Liver (tissue), 9 donors: ENCODE results near the gene ARRDC5. TPM values are rescaled to one million over a fixed set of nuclear protein-coding genes. Genes with fewer than 3 reads are reported as not detected.
A peak's percentile ranks its signal among the peaks of the same experiment; 100 is the strongest.
"Not testable (repeated sequence)": the region's sequence is repeated elsewhere in the genome, so short reads cannot be mapped to it uniquely, and the experiment has no call there.

Experiments used
- DNase-seq: peaks from one replicate; pipeline ENCODE4 v3.0.0-alpha.2; 2017; ENCODE audit warnings: low spot score
- H3K27ac ChIP-seq, 2 donors: one replicate each; pipeline ENCODE4 v1.7.0; 2013; ENCODE audit warnings: inconsistent platforms in 2 of 2, low read length in 2 of 2, control low read depth in 1 of 2, low read depth in 1 of 2, mild to moderate bottlenecking in 1 of 2
- H3K27me3 ChIP-seq, 4 donors: one replicate each; pipeline versions ENCODE4 v1.6.1 to v1.7.0; 2013; ENCODE audit warnings: low read length in 3 of 4, inconsistent platforms in 1 of 4, mild to moderate bottlenecking in 1 of 4, moderate library complexity in 1 of 4; ENCODE audit not compliant: control insufficient read depth in 4 of 4, insufficient read depth in 4 of 4
- H3K36me3 ChIP-seq, 4 donors: one replicate each; pipeline versions ENCODE4 v1.6.1 to v1.7.0; 2013; ENCODE audit warnings: low read length in 3 of 4, mild to moderate bottlenecking in 3 of 4, low read depth in 1 of 4, moderate library complexity in 1 of 4; ENCODE audit not compliant: control insufficient read depth in 4 of 4, insufficient read depth in 3 of 4
- H3K4me1 ChIP-seq, 4 donors: one replicate each; pipeline versions ENCODE4 v1.6.1 to v1.7.0; 2013; ENCODE audit warnings: low read length in 3 of 4, mild to moderate bottlenecking in 3 of 4, moderate library complexity in 1 of 4; ENCODE audit not compliant: control insufficient read depth in 4 of 4, insufficient read depth in 4 of 4
- H3K4me3 ChIP-seq, 3 donors: one replicate each; pipeline versions ENCODE4 v1.6.1 to v1.7.0; 2013; ENCODE audit warnings: low read length in 3 of 3, control low read depth in 1 of 3, low read depth in 1 of 3, mild to moderate bottlenecking in 1 of 3
- H3K9ac ChIP-seq, 2 donors: one replicate each; pipeline ENCODE4 v1.7.0; 2013; ENCODE audit warnings: low read length in 2 of 2, mild to moderate bottlenecking in 2 of 2, moderate library complexity in 2 of 2, control low read depth in 1 of 2, low read depth in 1 of 2
- H3K9me3 ChIP-seq, 4 donors: one replicate each; pipeline versions ENCODE4 v1.6.1 to v1.7.0; 2013; ENCODE audit warnings: low read length in 3 of 4; ENCODE audit not compliant: control insufficient read depth in 4 of 4
- EGR1 ChIP-seq, 2 donors: IDR thresholded peaks; 2 replicates each; pipeline ENCODE4 v1.6.1; 2016 to 2018; ENCODE audit warnings: antibody characterized with exemption in 2 of 2, low read depth in 2 of 2
- FOXA2 ChIP-seq: IDR thresholded peaks from 2 replicates; pipeline ENCODE4 v1.6.1; 2016; ENCODE audit warnings: antibody characterized with exemption
- HNF4A ChIP-seq, 2 donors: conservative IDR thresholded peaks; 2 replicates each; pipeline ENCODE4 v1.6.1; 2016; ENCODE audit warnings: antibody characterized with exemption in 2 of 2, mild to moderate bottlenecking in 2 of 2
- JUND ChIP-seq, 2 donors: IDR thresholded peaks; 2 replicates each; pipeline ENCODE4 v1.6.1; 2016; ENCODE audit warnings: antibody characterized with exemption in 2 of 2
- NR2F2 ChIP-seq: IDR thresholded peaks from 2 replicates; pipeline ENCODE4 v1.6.1; 2016; ENCODE audit warnings: antibody characterized with exemption
- RAD21 ChIP-seq, 2 donors: IDR thresholded peaks; 2 replicates each; pipeline ENCODE4 v1.6.1; 2016; ENCODE audit warnings: antibody characterized with exemption in 2 of 2, mild to moderate bottlenecking in 2 of 2
- RXRA ChIP-seq, 2 donors: IDR thresholded peaks; 2 replicates each; pipeline ENCODE4 v1.6.1; 2017 to 2018; ENCODE audit warnings: antibody characterized with exemption in 2 of 2, mild to moderate bottlenecking in 1 of 2
- YY1 ChIP-seq: IDR thresholded peaks from 2 replicates; pipeline ENCODE4 v1.6.1; 2016; ENCODE audit warnings: antibody characterized with exemption, mild to moderate bottlenecking
- WGBS: extraction: QIAGEN DNeasy Blood & Tissue Kit; methylation state at CpG from one replicate; pipeline ENCODE4 v1.1.7; 2013; 5-methylcytosine and 5-hydroxymethylcytosine counted together
- polyA plus RNA-seq, 2 donors: library from polyadenylated mRNA; stranded (reverse) in 1 of 2; unstranded in 1 of 2; fragments of 200-250 nt in 1 of 2; fragments of >200 nt in 1 of 2; fragmentation: Nextera tagmentation in 1 of 2; extraction: Ambion mirVana in 1 of 2; gene quantifications; one replicate each; pipeline versions ENCODE4 v1.2.1 to v1.2.3, GENCODE V29; 2013 to 2015
- total RNA-seq, 2 donors: library from RNA; depleted of rRNA; stranded (reverse); fragments of >200 nt; gene quantifications; one replicate each; pipeline ENCODE4 v1.2.3, GENCODE V29; 2014
- TF ChIP-seq, protein P1 (sequence below): IDR thresholded peaks from 2 replicates; pipeline ENCODE4 v1.6.1; 2016; ENCODE audit warnings: antibody characterized with exemption
- TF ChIP-seq, protein P2 (sequence below): IDR thresholded peaks from 2 replicates; pipeline ENCODE4 v1.6.1; 2016; ENCODE audit warnings: antibody characterized with exemption, mild to moderate bottlenecking
- TF ChIP-seq, protein P3 (sequence below): IDR thresholded peaks from 2 replicates; pipeline ENCODE4 v1.6.1; 2016; ENCODE audit warnings: antibody characterized with exemption
- donor health status: healthy.
- donor health status: healthy.
- donor health status: healthy.
- donor health status: healthy.
- donor health status: healthy.

Gene ARRDC5
- total and polyA plus RNA-seq, 4 donors: 0.05 to 0.25 TPM; not detected in 2

DNA sequence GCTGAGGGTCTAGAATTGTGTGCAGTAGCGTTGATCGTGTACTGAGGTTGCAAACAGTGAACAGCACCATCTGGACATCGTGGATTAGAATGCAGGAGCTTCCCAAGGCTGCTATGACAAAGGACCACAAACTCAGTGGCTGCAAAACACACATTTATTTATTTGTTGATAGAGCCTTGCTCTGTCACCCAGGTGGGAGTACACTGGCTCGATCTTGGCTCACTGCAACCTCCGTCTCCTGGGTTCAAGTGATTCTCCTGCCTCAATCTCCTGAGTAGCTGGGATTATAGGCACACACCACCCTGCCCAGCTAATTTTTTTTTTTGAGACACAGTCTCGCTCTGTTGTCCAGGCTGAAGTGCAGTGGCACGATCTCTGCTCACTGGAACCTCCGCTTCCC lies 4.3 kb upstream of the ARRDC5 start:
- Histone ChIP-seq H3K4me1 (peaks cover 6 to 24% (median 13%) of the 10 kb centered on the region in 4 donors), H3K27ac (no peak overlapping the region), H3K36me3 (no peaks in the 10 kb centered on the region), H3K4me3 (no peak overlapping the region), H3K9ac (no peak overlapping the region), H3K27me3 (no peaks in the 10 kb centered on the region), H3K9me3 (no peaks in the 10 kb centered on the region)
- WGBS: 88% methylated on average over 8 of the region's 8 CpGs
- DNase-seq: no peak
- TF ChIP-seq NR2F2 (no peak), JUND (IDR thresholded peaks at IDR 0.05) (no peak), HNF4A (conservative IDR thresholded peaks at IDR 0.05) (no peak), EGR1 (IDR thresholded peaks at IDR 0.05; ENCODE audit: low read depth in 2 of 2) (no peak), RXRA (IDR thresholded peaks at IDR 0.05) (no peak)
- TF ChIP-seq, protein P1, sequence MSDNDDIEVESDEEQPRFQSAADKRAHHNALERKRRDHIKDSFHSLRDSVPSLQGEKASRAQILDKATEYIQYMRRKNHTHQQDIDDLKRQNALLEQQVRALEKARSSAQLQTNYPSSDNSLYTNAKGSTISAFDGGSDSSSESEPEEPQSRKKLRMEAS: no peak

DNA sequence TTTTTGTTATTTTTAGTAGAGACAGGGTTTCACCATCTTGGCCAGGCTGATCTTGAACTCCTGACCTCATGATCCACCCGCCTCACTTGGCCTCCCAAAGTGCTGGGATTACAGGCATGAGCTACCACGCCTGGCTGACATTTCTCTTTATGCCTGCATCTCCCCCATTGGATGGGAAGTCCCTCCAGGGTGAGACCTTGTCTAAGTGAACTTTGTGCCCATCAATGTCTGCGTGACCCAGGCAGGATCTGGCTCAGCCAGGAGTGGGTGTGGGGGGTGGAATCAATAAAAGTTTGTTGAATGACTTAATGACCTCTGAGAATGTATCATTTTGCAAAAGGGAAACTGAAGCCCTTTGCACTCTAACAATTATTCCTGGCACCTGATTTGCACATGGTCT lies 1.8 kb upstream of the ARRDC5 start:
- H3K27me3 ChIP-seq: no peaks in the 10 kb centered on the region
- WGBS: 33% methylated on average over 3 of the region's 3 CpGs
- DNase-seq: no peak
- no peak overlapping the region for H3K4me3 ChIP-seq
- no peaks in the 10 kb centered on the region for H3K9me3 ChIP-seq
- peaks cover 3 to 7% (median 4%) of the 10 kb centered on the region in 4 donors for H3K4me1 ChIP-seq
- H3K9ac ChIP-seq: no peak overlapping the region
- no peak overlapping the region for H3K27ac ChIP-seq
- TF ChIP-seq RXRA (IDR thresholded peaks at IDR 0.05): peak in 1 of 2 donors; percentile 47
- TF ChIP-seq YY1: no peak
- peak; percentile 29 to 56 for TF ChIP-seq HNF4A (conservative IDR thresholded peaks at IDR 0.05)
- H3K36me3 ChIP-seq: no peaks in the 10 kb centered on the region

DNA sequence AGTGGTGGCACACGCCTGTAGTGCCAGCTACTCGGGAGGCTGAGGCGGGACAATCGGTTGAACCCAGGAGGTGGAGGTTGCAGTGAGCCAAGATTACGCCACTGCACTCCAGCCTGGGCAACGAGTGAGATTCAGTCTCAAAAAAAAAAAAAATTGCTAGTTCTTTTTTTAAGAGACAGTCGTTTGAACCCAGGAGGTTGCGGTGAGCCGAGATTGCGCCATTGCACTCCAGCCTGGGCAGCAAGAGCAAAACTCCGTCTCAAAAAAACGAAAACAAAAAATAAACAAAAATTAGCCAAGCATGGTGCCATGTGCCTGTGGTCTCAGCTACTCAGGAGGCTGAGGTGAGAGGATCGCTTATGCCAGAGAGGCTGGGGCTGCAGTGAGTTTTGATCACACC lies 1.8 kb downstream of the ARRDC5 start:
- not testable (repeated sequence) for H3K9ac ChIP-seq, H3K4me1 ChIP-seq, H3K9me3 ChIP-seq, H3K27ac ChIP-seq, DNase-seq, H3K27me3 ChIP-seq, H3K36me3 ChIP-seq, H3K4me3 ChIP-seq
- WGBS: 71% methylated on average over 13 of the region's 13 CpGs

DNA sequence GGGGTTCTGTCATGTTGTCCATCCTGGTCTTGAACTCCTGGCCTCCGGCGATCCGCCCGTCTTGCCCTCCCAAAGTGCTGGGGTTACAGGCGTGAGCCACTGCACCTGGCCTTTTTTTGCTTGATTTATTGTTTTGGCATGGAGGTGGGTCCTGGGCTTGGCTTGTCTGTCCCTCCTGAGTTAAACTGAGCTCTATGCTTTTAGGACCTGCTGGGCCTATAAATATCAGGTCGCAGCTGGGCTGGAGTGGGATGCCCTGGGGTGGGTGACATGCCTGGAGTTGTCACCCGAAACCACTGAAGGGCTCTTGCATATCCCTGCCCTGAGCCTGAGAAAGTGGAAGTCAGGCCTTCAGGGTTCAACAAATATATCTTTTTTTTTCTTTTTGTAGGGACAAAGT lies 5.5 kb downstream of the ARRDC5 start:
- no peak for DNase-seq
- Histone ChIP-seq H3K27me3 (no peaks in the 10 kb centered on the region), H3K9ac (no peak overlapping the region), H3K36me3 (no peaks in the 10 kb centered on the region), H3K4me1 (peaks cover 0 to 3% (median 0%) of the 10 kb centered on the region in 4 donors), H3K27ac (no peak overlapping the region), H3K9me3 (no peaks in the 10 kb centered on the region), H3K4me3 (no peak overlapping the region)
- TF ChIP-seq JUND (IDR thresholded peaks at IDR 0.05): no peak
- no peak for TF ChIP-seq HNF4A (conservative IDR thresholded peaks at IDR 0.05)
- no peak for TF ChIP-seq RXRA (IDR thresholded peaks at IDR 0.05)
- 95% methylated on average over 7 of the region's 7 CpGs for WGBS

DNA sequence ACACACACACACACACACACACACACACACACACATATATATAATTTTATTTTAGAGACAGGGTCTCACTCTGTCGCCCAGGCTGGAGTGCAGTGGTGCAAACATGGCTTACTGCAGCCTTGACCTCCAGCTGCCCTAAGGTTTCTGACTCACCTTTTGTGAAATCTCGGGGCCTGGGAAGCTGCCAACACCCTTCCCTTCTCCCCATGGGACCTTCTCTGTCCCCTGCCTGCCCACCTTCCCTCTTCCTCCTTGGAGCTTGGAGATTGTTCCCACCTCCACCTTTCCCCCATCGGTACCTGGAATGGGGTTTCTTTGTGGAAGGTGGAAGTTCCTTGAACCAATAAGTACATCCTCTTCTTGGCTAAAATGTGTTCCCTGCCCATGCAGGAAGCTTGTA lies 6.3 kb downstream of the ARRDC5 start:
- Histone ChIP-seq H3K27ac (no peak overlapping the region), H3K27me3 (no peaks in the 10 kb centered on the region), H3K9me3 (no peaks in the 10 kb centered on the region), H3K4me1 (peaks cover 0 to 3% (median 0%) of the 10 kb centered on the region in 4 donors), H3K4me3 (no peak overlapping the region), H3K36me3 (no peaks in the 10 kb centered on the region), H3K9ac (no peak overlapping the region)
- TF ChIP-seq, protein P2, sequence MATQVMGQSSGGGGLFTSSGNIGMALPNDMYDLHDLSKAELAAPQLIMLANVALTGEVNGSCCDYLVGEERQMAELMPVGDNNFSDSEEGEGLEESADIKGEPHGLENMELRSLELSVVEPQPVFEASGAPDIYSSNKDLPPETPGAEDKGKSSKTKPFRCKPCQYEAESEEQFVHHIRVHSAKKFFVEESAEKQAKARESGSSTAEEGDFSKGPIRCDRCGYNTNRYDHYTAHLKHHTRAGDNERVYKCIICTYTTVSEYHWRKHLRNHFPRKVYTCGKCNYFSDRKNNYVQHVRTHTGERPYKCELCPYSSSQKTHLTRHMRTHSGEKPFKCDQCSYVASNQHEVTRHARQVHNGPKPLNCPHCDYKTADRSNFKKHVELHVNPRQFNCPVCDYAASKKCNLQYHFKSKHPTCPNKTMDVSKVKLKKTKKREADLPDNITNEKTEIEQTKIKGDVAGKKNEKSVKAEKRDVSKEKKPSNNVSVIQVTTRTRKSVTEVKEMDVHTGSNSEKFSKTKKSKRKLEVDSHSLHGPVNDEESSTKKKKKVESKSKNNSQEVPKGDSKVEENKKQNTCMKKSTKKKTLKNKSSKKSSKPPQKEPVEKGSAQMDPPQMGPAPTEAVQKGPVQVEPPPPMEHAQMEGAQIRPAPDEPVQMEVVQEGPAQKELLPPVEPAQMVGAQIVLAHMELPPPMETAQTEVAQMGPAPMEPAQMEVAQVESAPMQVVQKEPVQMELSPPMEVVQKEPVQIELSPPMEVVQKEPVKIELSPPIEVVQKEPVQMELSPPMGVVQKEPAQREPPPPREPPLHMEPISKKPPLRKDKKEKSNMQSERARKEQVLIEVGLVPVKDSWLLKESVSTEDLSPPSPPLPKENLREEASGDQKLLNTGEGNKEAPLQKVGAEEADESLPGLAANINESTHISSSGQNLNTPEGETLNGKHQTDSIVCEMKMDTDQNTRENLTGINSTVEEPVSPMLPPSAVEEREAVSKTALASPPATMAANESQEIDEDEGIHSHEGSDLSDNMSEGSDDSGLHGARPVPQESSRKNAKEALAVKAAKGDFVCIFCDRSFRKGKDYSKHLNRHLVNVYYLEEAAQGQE: no peak
- TF ChIP-seq FOXA2 (no peak), RAD21 (IDR thresholded peaks at IDR 0.05) (no peak)
- TF ChIP-seq, protein P3, sequence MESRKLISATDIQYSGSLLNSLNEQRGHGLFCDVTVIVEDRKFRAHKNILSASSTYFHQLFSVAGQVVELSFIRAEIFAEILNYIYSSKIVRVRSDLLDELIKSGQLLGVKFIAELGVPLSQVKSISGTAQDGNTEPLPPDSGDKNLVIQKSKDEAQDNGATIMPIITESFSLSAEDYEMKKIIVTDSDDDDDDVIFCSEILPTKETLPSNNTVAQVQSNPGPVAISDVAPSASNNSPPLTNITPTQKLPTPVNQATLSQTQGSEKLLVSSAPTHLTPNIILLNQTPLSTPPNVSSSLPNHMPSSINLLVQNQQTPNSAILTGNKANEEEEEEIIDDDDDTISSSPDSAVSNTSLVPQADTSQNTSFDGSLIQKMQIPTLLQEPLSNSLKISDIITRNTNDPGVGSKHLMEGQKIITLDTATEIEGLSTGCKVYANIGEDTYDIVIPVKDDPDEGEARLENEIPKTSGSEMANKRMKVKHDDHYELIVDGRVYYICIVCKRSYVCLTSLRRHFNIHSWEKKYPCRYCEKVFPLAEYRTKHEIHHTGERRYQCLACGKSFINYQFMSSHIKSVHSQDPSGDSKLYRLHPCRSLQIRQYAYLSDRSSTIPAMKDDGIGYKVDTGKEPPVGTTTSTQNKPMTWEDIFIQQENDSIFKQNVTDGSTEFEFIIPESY: no peak
- WGBS: 66% methylated on average over 3 of the region's 3 CpGs
- DNase-seq: no peak
